Liver (tissue), 3 donors: ENCODE data around the gene CDON.

Experiments used
- ATF3 ChIP-seq: IDR thresholded peaks from 2 replicates; pipeline ENCODE4 v1.6.1; 2016; ENCODE audit warnings: antibody characterized with exemption
- CTCF ChIP-seq: fragments of 150-350 bp; IDR thresholded peaks from 2 replicates; pipeline ENCODE4 v1.5.1; 2017; ENCODE audit warnings: improper control_type of control experiment, low read depth, low read length; ENCODE audit not compliant: missing input control
- GABPA ChIP-seq, 2 donors: IDR thresholded peaks in 1 of 2; conservative IDR thresholded peaks in 1 of 2; 2 replicates each; pipeline ENCODE4 v1.6.1; 2016; ENCODE audit warnings: antibody characterized with exemption in 2 of 2, mild to moderate bottlenecking in 1 of 2, moderate library complexity in 1 of 2
- MAX ChIP-seq: IDR thresholded peaks from 2 replicates; pipeline ENCODE4 v1.6.1; 2016; ENCODE audit warnings: antibody characterized with exemption
- RAD21 ChIP-seq, 2 donors: IDR thresholded peaks; 2 replicates each; pipeline ENCODE4 v1.6.1; 2016; ENCODE audit warnings: antibody characterized with exemption in 2 of 2, mild to moderate bottlenecking in 2 of 2
- REST ChIP-seq: IDR thresholded peaks from 2 replicates; pipeline ENCODE4 v1.6.1; 2016; ENCODE audit warnings: antibody characterized with exemption, mild to moderate bottlenecking
- donor health status: healthy.
- donor health status: healthy.

GRCh38 chr11:126034039-126034932, 28.4 kb downstream of the CDON start:
- TF ChIP-seq REST (no peak), RAD21 (IDR thresholded peaks at IDR 0.05) (no peak), CTCF (no peak), MAX (no peak), ATF3 (no peak), GABPA (IDR thresholded peaks at IDR 0.05 in 1 of 2, conservative IDR thresholded peaks at IDR 0.05 in 1 of 2) (no peak)
